Hepatic stellate cell (primary cell): ENCODE results near the gene SYNJ2BP.
"Not testable (repeated sequence)": the region's sequence is repeated elsewhere in the genome, so short reads cannot be mapped to it uniquely, and the experiment has no call there.

Source experiments
- DNase-seq: peaks from one replicate; pipeline ENCODE4 v3.0.0; 2011; ENCODE audit warnings: low spot score

Gene SYNJ2BP

GRCh38 chr14:70416725-70417349, at the start of gene SYNJ2BP:
TSS of gene SYNJ2BP (minus strand) at chr14:70417090. CDS start at chr14:70416963, 127 bp downstream.
- DNase-seq: peak; percentile 79

GRCh38 chr14:70454731-70455130, 37.8 kb upstream of the SYNJ2BP start:
- DNase-seq: no peak

DNA sequence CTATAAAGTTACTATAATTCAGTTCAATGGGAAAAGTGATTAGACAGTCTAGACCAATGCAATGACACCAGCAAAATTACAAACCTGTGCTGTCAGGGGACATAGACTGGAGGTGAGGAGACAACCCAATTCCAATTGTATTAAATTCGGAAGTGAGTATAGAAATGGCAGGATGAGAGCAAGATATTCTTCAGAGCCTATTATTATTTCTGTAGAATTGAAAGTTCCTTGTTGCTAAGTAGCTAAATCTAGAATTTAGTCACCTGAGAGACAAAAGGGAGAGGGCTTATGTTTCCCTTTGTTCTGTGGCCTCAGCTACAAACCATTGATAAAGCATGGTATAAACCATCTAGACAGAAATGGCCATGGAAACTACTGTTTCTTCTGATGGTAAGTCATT, 35.0 kb upstream of the SYNJ2BP start, which contains the start of gene ADAM21:
ADAM21 (plus strand) TSS at position 301 of the 400 bp plus-strand sequence. CDS start 5,326 bp downstream, outside the sequence.
- no peak for DNase-seq

GRCh38 chr14:70448633-70449340, 31.9 kb upstream of the SYNJ2BP start:
- DNase-seq: peak; percentile 5

DNA sequence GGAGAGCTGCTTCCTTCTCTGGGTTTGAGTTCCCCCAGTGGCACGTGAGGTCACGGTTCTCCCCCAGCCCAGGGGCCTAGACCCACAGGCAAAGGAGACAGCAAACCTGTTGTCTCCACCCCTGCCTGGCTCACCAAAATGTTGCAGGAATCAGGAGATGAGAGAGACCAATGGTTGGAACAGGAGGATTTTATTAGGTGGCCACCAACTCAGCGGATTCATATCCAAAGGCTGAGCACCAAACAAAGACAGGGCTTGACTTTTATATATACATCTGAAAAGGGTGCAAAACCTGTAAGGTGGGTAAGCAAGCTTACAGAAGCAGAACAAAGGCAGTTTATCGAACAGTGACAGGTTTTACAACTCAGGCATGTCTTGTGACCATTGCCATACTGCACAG, 25.9 kb upstream of the SYNJ2BP start:
- no peak for DNase-seq

DNA sequence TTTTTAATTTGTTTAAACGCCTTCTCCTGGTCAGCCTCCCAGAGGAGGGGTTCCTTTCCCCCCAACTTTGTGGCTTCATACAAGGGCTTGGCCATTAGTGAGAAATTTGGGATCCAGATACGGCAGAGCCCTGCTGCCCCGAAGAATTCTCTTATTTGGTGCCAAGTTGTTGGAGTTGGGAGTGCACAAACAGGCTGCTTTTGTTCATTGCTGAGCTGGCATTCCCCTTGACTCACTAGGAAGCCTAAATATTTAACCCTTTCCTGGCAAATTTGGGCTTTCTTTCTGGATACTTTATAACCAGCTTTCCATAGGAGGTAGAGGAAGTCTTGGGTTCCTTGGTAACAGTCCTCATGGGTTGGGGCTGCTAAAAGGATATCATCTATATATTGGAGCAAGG, 24.8 kb upstream of the SYNJ2BP start:
- no peak for DNase-seq

- DNase-seq: no peak
Observed at GRCh38 chr14:70436867-70437266, 20.0 kb upstream of the SYNJ2BP start.

- DNase-seq: not testable (repeated sequence)
Observed at GRCh38 chr14:70426555-70426954, 9.7 kb upstream of the SYNJ2BP start.

DNA sequence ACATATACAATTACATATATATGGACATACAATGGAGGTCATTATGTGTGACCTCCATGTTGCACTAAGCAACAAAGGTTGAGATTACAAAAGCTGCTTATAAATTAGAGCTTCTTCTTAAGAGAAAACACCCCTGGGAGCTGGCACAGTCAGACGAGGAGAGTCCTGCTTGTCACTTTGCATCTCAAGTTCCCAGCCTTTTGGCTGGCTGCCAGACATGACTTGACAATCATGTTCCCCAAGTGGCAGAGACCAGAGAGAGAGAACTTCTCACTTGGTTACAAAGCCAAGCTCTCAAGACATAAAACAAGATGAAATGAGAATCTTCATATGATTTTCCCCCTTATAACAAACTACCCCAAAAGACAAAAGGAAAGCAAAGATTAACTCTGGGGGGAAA, 8.5 kb upstream of the SYNJ2BP start:
- no peak for DNase-seq

- no peak for DNase-seq
Observed at GRCh38 chr14:70422538-70422937, 5.6 kb upstream of the SYNJ2BP start.

DNA sequence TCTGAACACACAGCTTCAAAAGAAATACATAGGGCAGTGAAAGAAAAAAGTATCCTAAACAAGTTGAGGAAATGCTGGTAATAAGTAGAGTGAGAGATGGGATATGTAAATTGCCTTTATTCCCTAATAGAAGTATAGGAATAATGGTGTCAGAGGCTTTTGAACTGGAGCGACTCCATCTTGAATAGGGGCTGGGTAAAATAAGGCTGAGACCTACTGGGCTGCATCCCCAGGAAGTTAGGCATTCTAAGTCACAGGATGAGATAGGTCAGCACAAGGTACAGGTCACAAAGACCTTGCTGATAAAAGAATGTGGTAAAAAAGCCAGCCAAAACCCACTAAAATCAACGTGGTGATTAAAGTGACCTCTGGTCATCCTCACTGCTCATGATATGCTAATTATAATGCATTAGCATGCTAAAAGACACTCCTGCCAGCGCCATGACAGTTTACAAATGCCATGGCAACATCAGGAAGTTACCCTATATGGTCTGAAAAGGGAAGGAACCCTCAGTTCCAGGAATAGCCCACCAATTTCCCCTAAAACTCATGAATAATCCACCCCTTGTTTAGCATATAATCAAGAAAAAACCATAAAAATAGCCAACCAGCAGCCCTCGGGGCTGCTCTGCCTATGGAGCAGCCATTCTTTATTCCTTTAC, 2.5 kb upstream of the SYNJ2BP start:
- not testable (repeated sequence) for DNase-seq

- DNase-seq: peak; percentile 18
Observed at GRCh38 chr14:70416338-70416724, 559 bp downstream of the SYNJ2BP start.

GRCh38 chr14:70415788-70416187, 1.1 kb downstream of the SYNJ2BP start:
- no peak for DNase-seq

DNA sequence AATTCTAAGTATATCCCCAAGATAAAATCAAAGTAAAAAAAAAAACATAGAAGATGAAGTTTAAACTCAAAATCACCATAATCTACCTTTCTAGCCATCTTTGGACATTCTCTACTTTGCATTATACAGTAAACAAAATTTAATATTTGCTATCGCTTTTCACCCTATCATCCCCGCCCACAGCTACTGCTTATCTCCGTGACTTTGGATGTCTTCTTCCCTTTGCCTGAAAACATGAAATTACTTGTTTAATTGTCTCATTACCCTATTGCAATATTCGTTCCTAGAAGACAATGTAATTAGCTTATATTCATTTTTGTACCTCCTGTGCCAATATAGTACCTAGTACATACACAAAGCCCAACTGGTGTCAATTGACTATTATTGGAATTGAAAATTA, 9.3 kb downstream of the SYNJ2BP start:
- no peak for DNase-seq

DNA sequence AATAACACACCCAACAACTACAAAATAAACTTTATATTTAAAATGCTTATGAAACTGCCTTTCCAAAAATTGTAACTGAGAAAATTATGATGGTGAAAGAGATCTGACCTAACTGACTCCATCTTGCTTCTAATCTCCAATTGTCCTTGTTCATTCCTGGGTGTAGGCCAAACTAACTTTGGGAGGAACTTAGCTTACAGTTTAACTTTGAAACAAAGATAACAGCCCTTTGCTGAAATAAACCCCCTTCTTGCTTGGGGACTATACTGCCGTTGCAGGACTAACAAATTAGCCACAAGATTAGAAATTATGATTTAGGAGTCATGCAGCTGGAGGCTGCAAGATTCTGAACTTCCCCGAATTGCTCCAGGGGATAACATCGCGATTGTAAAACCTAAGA, 10.7 kb downstream of the SYNJ2BP start:
- DNase-seq: not testable (repeated sequence)

GRCh38 chr14:70403335-70403734, 13.6 kb downstream of the SYNJ2BP start:
- DNase-seq: not testable (repeated sequence)

DNA sequence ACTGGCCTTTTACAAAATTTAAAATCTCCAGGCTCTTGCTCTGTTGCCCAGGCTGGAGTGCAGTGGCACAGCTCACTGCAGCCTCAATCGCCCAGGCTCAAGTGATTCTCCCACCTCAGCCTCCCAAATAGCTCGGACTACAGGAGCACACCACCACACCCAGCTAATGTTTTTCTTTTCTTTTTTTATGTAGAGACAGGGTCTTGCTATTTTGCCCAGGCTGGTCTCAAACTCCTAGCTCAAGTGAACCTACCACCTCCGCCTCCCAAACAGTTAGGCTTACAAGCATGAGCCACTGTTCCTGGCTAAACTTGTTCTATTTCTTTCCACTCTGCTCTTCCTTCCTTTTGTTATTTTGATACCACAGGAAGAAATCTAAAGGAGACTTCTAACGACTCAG, 15.2 kb downstream of the SYNJ2BP start:
- no peak for DNase-seq

GRCh38 chr14:70398706-70399431, 18.0 kb downstream of the SYNJ2BP start:
- no peak for DNase-seq

DNA sequence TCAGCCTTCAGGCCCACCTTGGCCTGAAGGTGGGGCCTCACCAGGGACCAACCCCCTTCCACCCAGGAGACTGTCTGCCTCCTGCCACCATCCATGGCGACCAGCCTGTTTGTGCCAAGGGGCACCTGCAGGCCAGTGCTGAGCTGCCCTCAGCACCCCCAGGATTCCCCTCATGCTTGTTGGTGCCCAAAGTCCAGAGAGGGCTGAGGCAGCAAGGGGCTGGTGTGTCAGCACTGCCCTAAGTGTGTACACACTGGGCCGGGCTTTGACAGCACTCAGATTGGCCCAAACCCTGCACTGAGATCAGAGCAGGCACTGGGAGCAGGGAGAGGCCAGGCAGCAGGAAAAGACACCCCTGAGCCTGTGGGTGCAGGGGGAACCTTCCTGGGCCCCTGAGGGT, 18.6 kb downstream of the SYNJ2BP start:
- no peak for DNase-seq

DNA sequence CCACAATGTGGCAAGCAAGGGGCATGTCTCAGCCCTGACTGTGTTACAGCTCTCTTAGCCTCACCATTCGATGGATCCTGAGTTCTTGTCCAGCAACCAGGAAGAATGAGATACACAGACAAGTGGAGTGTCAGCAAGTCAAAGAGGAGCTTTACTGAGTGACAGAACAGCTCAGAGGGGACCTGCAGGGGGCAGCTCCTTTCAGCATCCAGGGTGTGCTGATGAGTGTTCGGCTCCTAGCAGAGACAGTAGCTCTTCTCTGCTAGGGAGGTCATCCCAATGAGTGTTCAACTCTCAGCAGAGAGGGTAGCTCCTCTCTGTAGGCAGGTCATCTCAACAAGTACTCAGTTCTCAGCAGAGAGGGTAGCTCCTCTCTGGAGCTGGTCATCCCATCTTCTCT, 19.1 kb downstream of the SYNJ2BP start:
- DNase-seq: no peak

DNA sequence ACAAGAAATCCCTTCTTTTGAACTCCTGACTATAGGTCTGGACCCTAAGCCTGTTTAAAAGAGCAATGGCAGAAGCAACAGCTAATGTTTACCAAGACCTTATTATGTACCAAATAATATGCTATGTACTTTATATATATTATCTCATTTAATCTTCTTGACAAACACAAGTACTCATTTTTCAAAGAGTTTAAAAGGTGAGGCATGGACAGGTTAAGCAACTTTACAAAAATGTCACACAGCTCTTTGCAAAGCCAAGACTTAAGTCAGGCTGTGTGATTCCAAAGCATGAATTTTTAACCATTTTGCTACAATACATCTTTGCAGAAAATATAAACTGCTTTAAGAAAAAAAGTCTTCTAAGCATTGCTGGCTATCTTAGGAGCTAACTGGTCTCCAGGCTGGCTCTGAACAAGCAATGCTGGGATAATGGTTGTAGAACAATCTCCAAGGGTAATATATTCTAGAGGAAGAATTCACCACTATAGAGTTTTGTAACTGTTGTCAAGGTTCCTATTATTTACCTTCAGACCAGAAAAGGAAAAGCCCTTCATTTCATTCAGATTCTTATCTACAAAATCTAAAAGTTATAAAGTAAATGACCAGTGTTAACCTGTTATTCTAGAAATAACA, 22.1 kb downstream of the SYNJ2BP start:
- no peak for DNase-seq

- no peak for DNase-seq
Observed at GRCh38 chr14:70392676-70393075, 24.2 kb downstream of the SYNJ2BP start.
